Activated naive CD8-positive, alpha-beta T cell treated with anti-CD3 and anti-CD28 coated beads, Interleukin-2, amount 10 ng/mL, durations not matched to agents 7 days and 5 days (primary cell): ENCODE data around the gene WHRN. TPM values are rescaled to one million over a fixed set of nuclear protein-coding genes. Genes with fewer than 3 reads are reported as not detected.

Experiments used
- ATAC-seq: fragments of 150-1000 bp; cut with Tn5 transposase; one replicate; pipeline ENCODE4 v1.10.0; 2021; ENCODE audit warnings: low read depth, moderate library complexity
- POLR2A ChIA-PET: fragments of 350-600 bp; sonication (Branson Sonifier 250); formaldehyde crosslinking; loops from one replicate; lab custom pipeline; 2021; ENCODE audit warnings: antibody characterized with exemption; lab: Charles Lee
- DNase-seq: peaks from one replicate; pipeline ENCODE4 v3.0.0; 2021
- H3K27ac Mint-ChIP-seq: one replicate; pipeline ENCODE4 v1.8.0; 2022; ENCODE audit warnings: mild to moderate bottlenecking, mixed read lengths
- H3K27me3 Mint-ChIP-seq: one replicate; pipeline ENCODE4 v1.8.0; 2022; ENCODE audit warnings: mild to moderate bottlenecking, moderate library complexity, mixed read lengths
- H3K36me3 Mint-ChIP-seq: one replicate; pipeline ENCODE4 v1.8.0; 2021; ENCODE audit warnings: mild to moderate bottlenecking, mixed read lengths
- H3K4me1 Mint-ChIP-seq: one replicate; pipeline ENCODE4 v1.8.0; 2021; ENCODE audit warnings: mixed read lengths
- H3K4me3 Mint-ChIP-seq: one replicate; pipeline ENCODE4 v1.8.0; 2022; ENCODE audit warnings: mild to moderate bottlenecking, moderate library complexity, mixed read lengths
- H3K9me3 Mint-ChIP-seq: one replicate; pipeline ENCODE4 v1.8.0; 2021; ENCODE audit warnings: mixed read lengths
- total RNA-seq, 2 experiments: library from RNA; stranded (reverse); gene quantifications; one replicate each; pipeline ENCODE4 v1.2.3, GENCODE V29; 2021

WHRN gene
- total RNA-seq, 2 experiments from 2014 or later = 10.5 TPM

DNA sequence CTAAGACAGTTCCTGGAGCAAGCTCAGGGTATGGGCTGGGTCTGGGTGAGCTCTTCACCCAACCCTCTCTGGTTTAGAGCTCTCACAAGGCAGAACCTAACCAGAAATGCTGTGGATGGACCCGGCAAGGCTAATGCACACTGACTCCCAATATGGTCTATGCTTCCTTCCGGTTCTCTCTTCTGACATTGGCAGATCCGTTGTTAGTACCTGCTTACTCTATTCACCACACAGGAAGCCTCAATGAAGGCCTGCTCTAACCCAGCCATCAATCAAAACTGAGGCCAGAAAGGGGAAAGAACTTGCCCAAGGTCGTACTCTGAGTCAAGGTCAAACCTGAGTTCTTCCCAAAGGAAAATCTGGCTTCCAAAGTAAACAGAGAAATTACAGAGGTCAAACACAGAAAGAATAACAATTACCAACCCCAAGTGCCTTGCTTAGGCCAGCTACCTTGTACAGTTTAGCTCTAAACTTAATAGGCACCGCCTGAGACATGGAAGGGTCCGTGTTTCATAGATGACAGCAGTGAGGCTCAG is 71.5 kb downstream of the WHRN start:
- POLR2A ChIA-PET = no interaction called here
- Mint-ChIP-seq H3K36me3 (no peaks in the 10 kb centered on the region), H3K9me3 (no peaks in the 10 kb centered on the region), H3K27me3 (peaks cover 7% of the 10 kb centered on the region), H3K27ac (peak overlapping the region; percentile 67), H3K4me3 (no peak overlapping the region), H3K4me1 (peaks cover 5% of the 10 kb centered on the region)
- ATAC-seq (peak; percentile 95), DNase-seq (peak; percentile 17)

DNA sequence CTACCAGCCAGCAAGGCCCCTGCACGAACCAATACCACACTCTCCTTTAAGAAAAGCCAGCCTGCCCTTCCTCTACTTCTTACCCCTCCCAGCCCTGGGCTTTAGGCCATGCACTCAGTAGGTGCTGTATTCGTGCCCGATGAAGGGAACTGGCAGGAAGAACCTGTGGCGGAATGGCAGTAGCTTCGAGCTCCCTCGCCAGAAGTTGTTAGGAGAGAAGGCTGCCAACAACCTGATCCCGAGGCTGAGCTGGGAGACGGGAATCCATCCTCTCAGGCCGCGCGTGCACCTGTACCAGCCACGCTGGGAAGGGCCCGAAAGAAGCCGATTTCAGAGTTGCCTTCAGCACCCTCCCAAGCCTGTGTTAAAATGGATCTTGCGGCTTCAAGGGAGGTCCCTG is 72.2 kb downstream of the WHRN start:
- Mint-ChIP-seq H3K36me3 (no peaks in the 10 kb centered on the region), H3K27me3 (peaks cover 7% of the 10 kb centered on the region), H3K27ac (no peak overlapping the region), H3K4me1 (peaks cover 5% of the 10 kb centered on the region), H3K4me3 (no peak overlapping the region), H3K9me3 (no peaks in the 10 kb centered on the region)
- no peak for ATAC-seq
- POLR2A ChIA-PET = no interaction called here
- DNase-seq = peak; percentile 12

DNA sequence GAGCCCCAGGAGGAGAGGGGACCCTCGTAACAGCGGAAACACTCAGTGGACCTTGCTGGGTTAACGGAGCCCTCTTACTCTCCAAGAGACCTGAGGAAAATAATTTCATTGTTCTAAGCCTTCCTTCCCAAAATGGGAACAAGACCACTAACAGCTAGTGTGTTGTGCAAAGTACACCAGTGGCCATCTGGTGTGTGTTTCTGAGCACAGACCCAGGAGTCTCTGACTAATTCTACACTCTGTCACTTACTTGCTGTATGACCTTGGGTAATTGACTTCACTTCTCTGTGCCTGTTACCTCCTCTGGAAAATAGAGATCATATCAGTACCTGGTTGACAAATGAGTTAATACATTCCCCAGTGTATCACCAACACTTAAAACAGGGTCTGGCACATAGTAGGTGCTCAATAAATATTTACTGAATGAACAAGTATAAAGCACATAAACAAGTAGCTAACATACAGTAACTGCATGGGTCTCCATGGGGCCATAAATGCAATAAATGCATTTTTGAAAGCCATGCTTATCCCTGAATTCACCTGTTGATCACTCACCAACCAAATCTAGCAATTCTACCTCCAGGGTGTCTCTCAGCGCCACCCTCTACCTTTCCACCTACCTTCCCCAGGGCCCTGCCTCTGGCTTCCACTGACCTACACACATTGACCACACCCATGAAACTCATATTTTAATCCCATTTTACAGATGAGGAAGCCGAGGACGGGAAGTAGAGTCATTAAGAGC is 72.8 kb downstream of the WHRN start:
- no peak overlapping the region for H3K4me3 Mint-ChIP-seq
- peaks cover 5% of the 10 kb centered on the region for H3K4me1 Mint-ChIP-seq
- H3K27ac Mint-ChIP-seq = no peak overlapping the region
- H3K27me3 Mint-ChIP-seq = peaks cover 2% of the 10 kb centered on the region
- POLR2A ChIA-PET = no interaction called here
- no peak for DNase-seq
- no peaks in the 10 kb centered on the region for H3K9me3 Mint-ChIP-seq
- no peaks in the 10 kb centered on the region for H3K36me3 Mint-ChIP-seq
- ATAC-seq = no peak

GRCh38 chr9:114431770-114432169 is 73.5 kb downstream of the WHRN start:
- no peak for ATAC-seq
- H3K4me1 Mint-ChIP-seq = peaks cover 5% of the 10 kb centered on the region
- H3K27ac Mint-ChIP-seq = no peak overlapping the region
- H3K9me3 Mint-ChIP-seq = no peaks in the 10 kb centered on the region
- no peaks in the 10 kb centered on the region for H3K36me3 Mint-ChIP-seq
- H3K27me3 Mint-ChIP-seq = peaks cover 2% of the 10 kb centered on the region
- POLR2A ChIA-PET = no interaction called here
- peak; percentile 2 for DNase-seq
- no peak overlapping the region for H3K4me3 Mint-ChIP-seq

- POLR2A ChIA-PET = no interaction called here
- H3K4me3 Mint-ChIP-seq = no peak overlapping the region
- H3K27me3 Mint-ChIP-seq = peaks cover 2% of the 10 kb centered on the region
- ATAC-seq (no peak), DNase-seq (peak; percentile 2)
- H3K27ac Mint-ChIP-seq = no peak overlapping the region
- H3K4me1 Mint-ChIP-seq = peaks cover 5% of the 10 kb centered on the region
- no peaks in the 10 kb centered on the region for H3K36me3 Mint-ChIP-seq
- H3K9me3 Mint-ChIP-seq = no peaks in the 10 kb centered on the region
These were observed 74.3 kb downstream of the WHRN start for GRCh38 chr9:114431003-114431402.

- H3K36me3 Mint-ChIP-seq = no peaks in the 10 kb centered on the region
- no peak overlapping the region for H3K4me3 Mint-ChIP-seq
- DNase-seq = no peak
- no peaks in the 10 kb centered on the region for H3K9me3 Mint-ChIP-seq
- POLR2A ChIA-PET = no interaction called here
- peaks cover 2% of the 10 kb centered on the region for H3K27me3 Mint-ChIP-seq
- H3K4me1 Mint-ChIP-seq = peaks cover 5% of the 10 kb centered on the region
- no peak overlapping the region for H3K27ac Mint-ChIP-seq
- no peak for ATAC-seq
These were observed 74.8 kb downstream of the WHRN start for GRCh38 chr9:114430457-114430856.

GRCh38 chr9:114429488-114429887 is 75.8 kb downstream of the WHRN start:
- Mint-ChIP-seq H3K4me3 (no peak overlapping the region), H3K27me3 (peaks cover 2% of the 10 kb centered on the region), H3K9me3 (no peaks in the 10 kb centered on the region), H3K4me1 (peaks cover 5% of the 10 kb centered on the region), H3K36me3 (no peaks in the 10 kb centered on the region), H3K27ac (no peak overlapping the region)
- no peak for ATAC-seq
- DNase-seq = peak; percentile 4
- POLR2A ChIA-PET = no interaction called here

DNA sequence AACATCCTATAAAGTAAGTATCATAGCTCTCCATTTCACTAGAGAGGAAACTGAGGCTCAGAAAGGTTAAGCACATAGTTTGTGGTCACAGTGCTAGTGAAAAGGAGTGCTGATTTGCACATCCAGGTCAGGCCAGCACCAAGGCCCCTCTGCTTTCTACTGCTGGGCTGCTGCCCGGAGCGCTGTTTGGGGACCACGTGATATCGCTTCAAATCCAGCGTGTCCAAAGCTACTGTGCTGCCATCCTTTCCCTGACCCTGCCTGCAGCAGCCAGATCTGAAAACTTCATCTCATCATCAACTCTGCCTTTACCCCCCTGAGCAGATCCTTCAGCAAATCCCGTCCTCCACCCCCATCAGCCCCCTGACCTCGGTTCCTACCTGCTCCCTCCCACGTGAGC is 76.8 kb downstream of the WHRN start:
- POLR2A ChIA-PET = no interaction called here
- DNase-seq (peak; percentile 14), ATAC-seq (no peak)
- no peak overlapping the region for H3K27ac Mint-ChIP-seq
- H3K4me3 Mint-ChIP-seq = no peak overlapping the region
- peaks cover 2% of the 10 kb centered on the region for H3K27me3 Mint-ChIP-seq
- H3K4me1 Mint-ChIP-seq = no peaks in the 10 kb centered on the region
- H3K36me3 Mint-ChIP-seq = no peaks in the 10 kb centered on the region
- H3K9me3 Mint-ChIP-seq = no peaks in the 10 kb centered on the region

- Mint-ChIP-seq H3K27ac (no peak overlapping the region), H3K36me3 (no peaks in the 10 kb centered on the region), H3K4me1 (no peaks in the 10 kb centered on the region), H3K4me3 (no peak overlapping the region), H3K9me3 (no peaks in the 10 kb centered on the region), H3K27me3 (peaks cover 2% of the 10 kb centered on the region)
- DNase-seq (peak; percentile 7), ATAC-seq (no peak)
- POLR2A ChIA-PET = no interaction called here
These were observed 77.6 kb downstream of the WHRN start for GRCh38 chr9:114427644-114428043.

- Mint-ChIP-seq H3K4me1 (no peaks in the 10 kb centered on the region), H3K27me3 (no peaks in the 10 kb centered on the region), H3K9me3 (no peaks in the 10 kb centered on the region), H3K4me3 (no peak overlapping the region), H3K27ac (no peak overlapping the region), H3K36me3 (no peaks in the 10 kb centered on the region)
- POLR2A ChIA-PET = no interaction called here
- ATAC-seq (no peak), DNase-seq (peak; percentile 3)
These were observed 79.0 kb downstream of the WHRN start for GRCh38 chr9:114426046-114426948.

GRCh38 chr9:114425126-114425525 is 80.1 kb downstream of the WHRN start:
- no peak overlapping the region for H3K27ac Mint-ChIP-seq
- no peaks in the 10 kb centered on the region for H3K27me3 Mint-ChIP-seq
- H3K36me3 Mint-ChIP-seq = no peaks in the 10 kb centered on the region
- POLR2A ChIA-PET = no interaction called here
- no peaks in the 10 kb centered on the region for H3K9me3 Mint-ChIP-seq
- DNase-seq (peak; percentile 14), ATAC-seq (no peak)
- H3K4me1 Mint-ChIP-seq = no peaks in the 10 kb centered on the region
- H3K4me3 Mint-ChIP-seq = no peak overlapping the region

GRCh38 chr9:114424126-114424525 is 81.1 kb downstream of the WHRN start:
- Mint-ChIP-seq H3K4me3 (no peak overlapping the region), H3K27me3 (no peaks in the 10 kb centered on the region), H3K9me3 (no peaks in the 10 kb centered on the region), H3K4me1 (no peaks in the 10 kb centered on the region), H3K27ac (no peak overlapping the region), H3K36me3 (no peaks in the 10 kb centered on the region)
- DNase-seq (peak; percentile 21), ATAC-seq (no peak)
- POLR2A ChIA-PET = no interaction called here

GRCh38 chr9:114423181-114423580 is 82.1 kb downstream of the WHRN start:
- Mint-ChIP-seq H3K27ac (no peak overlapping the region), H3K36me3 (no peaks in the 10 kb centered on the region), H3K9me3 (no peaks in the 10 kb centered on the region), H3K27me3 (no peaks in the 10 kb centered on the region), H3K4me1 (peaks cover 3% of the 10 kb centered on the region), H3K4me3 (no peak overlapping the region)
- no peak for ATAC-seq
- DNase-seq = peak; percentile 16
- POLR2A ChIA-PET = no interaction called here
